ENCODE results near the gene MUC20.

- no peak for TF ChIP-seq EZH2phosphoT487 (IDR thresholded peaks at IDR 0.05)
- TF ChIP-seq CTCF (IDR thresholded peaks at IDR 0.05): no peak
- no peak for TF ChIP-seq EZH2 (IDR thresholded peaks at IDR 0.05)
Observed at GRCh38 chr3:195770081-195770840, 49.5 kb downstream of the MUC20 start.
